CD4-positive, alpha-beta T cell treated with Interleukin-6 at 100 ng/mL for 8 hours (primary cell): ENCODE measurements around the gene ACTR3.

Source experiments
- DNase-seq: peaks from one replicate; pipeline ENCODE4 v3.0.0-alpha.2; 2020; ENCODE audit warnings: mixed read lengths, low spot score

Gene ACTR3

DNA sequence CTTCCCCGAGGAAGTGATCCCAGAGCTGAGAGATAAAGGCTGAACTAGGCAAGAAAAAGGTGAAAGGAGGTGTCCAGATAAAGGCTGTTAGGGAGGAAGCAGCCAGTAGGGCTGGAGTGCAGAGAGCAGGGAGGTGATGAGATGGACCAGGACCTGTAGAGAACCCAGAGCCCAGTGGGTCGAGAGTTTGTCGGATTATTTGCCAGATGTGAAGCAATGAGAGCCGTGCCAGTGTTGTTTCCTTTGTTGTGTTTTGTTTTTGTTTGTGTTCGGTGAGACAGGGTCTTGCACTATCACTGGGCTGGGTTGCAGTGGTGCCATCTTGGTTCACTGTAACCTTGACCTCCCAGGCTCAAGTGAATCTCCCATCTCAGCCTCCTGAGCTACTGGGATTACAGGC, 111.3 kb downstream of the ACTR3 start:
- no peak for DNase-seq

DNA sequence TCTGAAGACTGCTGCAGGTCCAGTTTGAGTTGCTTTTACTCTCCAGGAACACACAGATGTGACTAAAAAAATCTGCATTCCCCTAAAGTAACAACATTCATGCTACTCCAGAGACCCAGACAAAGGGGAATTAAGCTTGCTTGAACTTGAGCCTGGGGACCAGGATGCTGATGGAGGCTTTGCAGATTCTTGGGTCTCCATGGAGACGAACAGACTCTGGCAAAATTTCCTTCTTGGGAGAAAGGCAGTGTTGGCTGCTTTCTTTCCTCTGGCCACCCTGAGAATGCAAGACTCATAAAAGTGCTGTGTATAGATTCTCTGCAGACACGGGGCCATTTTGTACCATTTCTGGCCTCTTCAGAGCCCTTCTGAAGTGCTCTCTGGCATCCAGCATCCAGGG, 112.0 kb downstream of the ACTR3 start:
- DNase-seq = no peak

DNA sequence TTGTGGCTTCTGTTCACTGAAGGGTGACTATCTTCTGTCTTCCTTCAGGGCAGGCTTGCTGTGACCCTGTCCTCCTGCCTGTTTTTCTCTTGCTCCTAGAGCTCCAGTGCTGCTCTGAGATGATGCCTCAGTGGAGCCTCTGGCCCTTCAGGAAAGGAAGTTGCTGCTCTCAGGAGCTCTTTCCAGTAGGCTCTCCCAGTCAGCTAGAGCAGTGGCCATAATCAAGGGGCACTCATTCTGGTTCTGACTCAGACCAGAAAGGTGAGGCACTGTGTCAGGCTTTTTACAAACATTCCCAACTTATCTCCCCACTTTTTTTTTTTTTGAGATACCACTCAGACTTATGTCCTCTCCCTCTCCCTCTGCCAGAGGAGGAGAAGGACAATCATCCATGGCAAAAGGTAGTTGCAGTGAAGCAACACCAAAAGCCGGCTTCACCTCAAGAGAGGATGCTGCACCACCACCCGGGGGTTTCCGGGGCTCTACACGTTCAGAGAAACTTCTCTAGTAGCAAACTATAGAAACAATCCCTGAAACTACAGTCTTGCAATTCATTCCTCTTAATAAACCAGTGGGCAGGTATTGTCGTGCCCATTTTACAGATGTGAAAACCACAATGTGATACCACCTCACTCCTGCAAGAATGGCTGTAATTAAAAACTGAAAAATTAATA, 115.4 kb downstream of the ACTR3 start:
- no peak for DNase-seq

DNA sequence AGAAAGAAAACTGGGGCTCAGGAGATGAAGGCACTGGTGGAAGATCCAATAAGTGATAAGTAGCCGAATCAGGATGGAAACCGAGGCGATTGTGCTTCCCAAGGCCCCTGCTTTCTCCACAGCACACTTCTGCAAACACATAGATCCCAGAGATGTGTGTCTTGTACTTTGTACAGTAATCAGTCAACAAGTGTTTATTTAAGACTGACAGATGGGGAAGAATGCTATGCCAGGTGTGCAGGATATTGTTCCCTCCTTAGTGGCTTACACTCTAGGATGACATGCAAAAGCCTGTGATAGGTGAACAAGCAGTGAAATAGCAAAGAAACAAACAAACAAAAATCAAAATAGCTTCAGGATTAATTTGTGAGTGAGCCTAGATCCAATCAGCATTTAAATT, 116.6 kb downstream of the ACTR3 start:
- DNase-seq = no peak

DNA sequence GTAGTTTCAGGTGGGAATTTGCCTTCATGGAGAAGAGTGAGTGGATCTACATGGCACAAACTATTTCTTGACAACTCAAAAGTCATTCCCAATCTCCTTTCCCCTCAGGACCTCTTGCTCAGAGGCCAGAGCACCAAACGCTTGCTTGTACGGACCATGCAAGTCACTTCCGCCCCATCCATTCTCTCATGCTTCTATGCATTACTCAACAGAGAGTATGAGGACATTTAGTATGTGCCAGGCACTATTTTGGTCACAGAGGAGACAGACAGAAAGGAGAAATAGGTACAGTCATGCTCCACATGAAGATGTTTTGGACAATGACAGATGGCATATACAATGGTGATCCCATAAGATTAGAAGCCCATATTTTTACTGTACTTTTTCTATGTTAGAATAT, 117.5 kb downstream of the ACTR3 start:
- DNase-seq = no peak

DNA sequence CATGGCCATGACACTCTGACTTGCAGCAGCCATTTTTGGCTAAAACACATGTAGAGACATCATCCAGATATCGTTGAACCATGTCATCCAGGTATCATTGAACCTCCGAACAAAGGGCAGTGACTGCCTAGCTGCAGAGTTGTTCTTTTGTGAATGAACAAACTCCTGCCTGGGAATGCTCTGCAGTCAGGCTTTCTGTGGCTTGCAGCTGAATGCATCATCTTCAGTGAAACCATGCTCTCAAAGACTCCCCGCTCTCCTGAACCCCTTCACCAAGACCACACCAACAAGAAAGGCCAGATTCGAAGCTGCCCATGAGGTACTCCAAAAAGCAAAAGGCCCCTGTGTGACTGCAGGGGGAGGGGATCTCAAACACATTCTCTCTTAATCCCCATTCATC, 118.8 kb downstream of the ACTR3 start:
- no peak for DNase-seq

DNA sequence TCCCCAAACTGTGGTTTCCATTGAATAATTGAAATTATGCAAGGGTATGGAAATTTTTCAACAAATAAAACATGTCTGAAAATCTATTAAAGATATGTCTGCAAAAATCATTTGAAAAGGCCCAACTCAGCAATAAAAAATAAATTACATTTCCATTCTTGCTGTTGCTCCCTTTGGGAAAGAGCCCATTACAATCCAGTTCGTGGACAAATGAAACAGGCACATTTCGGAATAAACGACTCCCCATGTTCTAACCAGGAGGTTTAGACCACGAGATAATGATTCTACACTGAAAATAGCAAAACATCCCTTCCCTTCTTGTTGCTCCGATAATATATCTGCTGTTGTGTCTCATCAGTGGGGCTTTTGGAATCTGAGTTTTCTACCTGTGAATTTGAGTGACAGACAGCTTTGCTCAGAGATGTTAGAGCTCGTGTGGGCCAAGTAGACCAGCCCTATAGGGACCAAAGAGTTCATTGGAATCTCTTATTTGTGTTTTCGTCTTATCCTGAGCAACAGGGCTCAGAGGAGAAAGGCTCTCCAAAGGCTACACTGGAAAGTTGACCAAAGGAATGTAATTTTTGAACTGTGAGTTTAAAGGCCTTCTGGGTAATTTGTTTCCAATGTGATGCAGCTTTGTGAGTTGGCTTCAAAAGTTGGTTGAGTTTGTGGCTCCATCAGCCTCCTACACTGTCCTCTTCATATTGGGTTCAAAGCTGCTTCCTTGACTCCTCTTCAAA, 119.5 kb downstream of the ACTR3 start:
- DNase-seq = no peak

DNA sequence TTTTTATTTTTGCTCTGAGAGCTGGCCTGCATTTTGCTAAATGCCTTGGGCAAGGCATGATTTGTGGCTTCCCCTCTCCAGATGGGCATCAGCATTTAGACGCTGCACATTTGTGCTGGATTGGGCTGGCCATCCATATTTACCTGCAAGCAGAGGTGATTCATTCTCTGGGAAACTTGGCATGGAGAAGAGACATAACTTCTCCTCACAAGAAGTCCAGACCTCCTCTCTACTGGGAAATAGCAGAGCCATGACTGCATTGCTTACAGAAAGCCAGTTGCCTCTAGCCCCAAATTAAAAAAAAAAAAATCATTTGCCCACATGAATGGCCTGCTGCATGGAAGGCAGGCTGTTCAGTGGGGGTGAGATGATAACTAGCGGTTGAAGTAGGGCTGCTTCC, 120.1 kb downstream of the ACTR3 start:
- no peak for DNase-seq

DNA sequence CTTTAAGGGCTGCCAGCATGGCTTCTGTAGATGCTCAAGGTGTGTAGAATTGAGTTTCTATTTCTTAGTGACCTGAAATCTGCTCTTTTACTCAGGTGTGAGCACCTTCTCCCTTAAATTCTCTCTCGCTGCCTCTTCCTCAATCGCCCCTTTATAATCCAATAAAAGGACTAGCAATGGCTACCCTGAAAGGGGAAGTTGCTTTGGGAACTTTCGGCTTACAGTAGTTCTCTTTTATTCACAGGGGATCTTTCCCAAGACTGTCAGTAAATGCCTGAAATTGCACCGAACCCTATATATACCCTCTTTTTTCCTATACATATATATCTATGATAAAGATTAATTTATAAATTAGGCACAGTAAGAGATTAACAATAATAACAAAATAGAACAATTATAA, 121.8 kb downstream of the ACTR3 start:
- no peak for DNase-seq
